GM11168 (cell line): ENCODE measurements around the gene MAGOH.
"Not testable (repeated sequence)": the region's sequence is repeated elsewhere in the genome, so short reads cannot be mapped to it uniquely, and the experiment has no call there.

Source experiments
- in situ Hi-C: fragments of 300-500 bp; cut with MboI; formaldehyde crosslinking; loops from one replicate; pipeline ENCODE4 v1.12.0; 2022; ENCODE audit warnings: low sequenced_read_pairs; ENCODE audit not compliant: unreplicated experiment

The MAGOH gene

GRCh38 chr1:53238197-53239155 lies at the start of gene MAGOH:
Gene MAGOH, minus strand, starts transcription at chr1:53238518. Its CDS starts 70 bp downstream, at chr1:53238448.
- in situ Hi-C loops, result loop anchor here (25.0 kb wide), 1 partner anchor 826 kb away; the partner anchor contains the start of genes ORC1 and PRPF38A

DNA sequence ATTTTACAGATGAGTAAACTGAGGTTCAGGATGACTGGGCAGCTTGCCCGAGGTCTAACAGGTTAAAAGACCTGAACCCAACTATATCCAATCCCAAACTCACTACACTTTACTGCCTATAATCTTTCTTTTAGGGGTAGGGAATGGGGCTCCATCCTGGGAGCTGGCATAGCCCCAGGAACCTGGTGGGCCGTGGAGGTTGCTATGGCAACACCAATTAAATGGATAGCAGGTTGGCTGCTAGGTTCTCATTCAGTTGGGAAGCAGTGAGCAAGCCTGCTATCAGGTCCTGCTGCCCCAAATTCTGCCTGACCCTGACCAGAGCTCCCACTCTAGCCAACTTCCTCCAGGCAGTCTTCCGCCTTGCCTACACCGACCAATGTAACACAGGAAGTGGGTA lies 48.6 kb upstream of the MAGOH start:
- in situ Hi-C loops, result no loop called here

- in situ Hi-C loops, result no loop called here
Observed at GRCh38 chr1:53285969-53286760, 47.8 kb upstream of the MAGOH start.

DNA sequence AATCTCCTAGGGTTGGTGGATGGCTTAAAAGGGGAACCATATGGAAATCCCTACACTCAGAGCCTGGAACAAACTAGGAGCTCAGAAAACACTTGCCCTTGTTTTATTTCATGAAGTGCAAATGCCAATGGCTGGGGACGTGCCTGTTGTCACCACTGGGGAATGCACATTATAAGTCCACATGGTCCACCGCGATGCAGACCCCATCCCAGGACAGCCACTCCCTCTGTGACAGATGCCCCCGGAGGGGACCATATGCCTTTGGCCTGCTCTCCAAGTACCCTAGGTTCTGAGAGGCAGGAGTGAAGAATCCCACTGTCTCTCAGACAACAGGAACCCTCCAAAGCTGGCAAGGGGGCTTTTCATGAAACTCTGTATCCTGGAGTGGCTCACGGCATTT lies 47.2 kb upstream of the MAGOH start:
- in situ Hi-C loops, result no loop called here

GRCh38 chr1:53284224-53285020 lies 46.1 kb upstream of the MAGOH start:
- in situ Hi-C loops, result no loop called here

DNA sequence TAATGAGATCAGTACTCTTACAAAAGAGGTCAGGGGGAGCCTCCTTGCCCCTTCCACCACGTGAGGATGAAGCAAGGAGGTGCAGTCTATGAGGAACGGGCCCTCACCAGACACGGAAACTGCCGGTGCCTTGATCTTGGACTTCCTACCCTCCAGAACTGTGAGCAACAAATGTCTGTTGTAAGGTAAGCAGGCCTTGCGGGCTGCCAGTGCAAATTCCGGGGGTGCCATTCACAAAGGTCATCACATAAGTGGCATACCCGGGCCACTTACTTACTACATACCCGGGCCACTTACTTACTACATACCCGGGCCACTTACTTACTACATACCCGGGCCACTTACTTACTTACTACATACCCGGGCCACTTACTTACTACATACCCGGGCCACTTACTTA lies 44.8 kb upstream of the MAGOH start:
- in situ Hi-C loops, result not testable (repeated sequence)

GRCh38 chr1:53281133-53281532 lies 42.8 kb upstream of the MAGOH start:
- in situ Hi-C loops, result no loop called here

- in situ Hi-C loops, result no loop called here
Observed at GRCh38 chr1:53280496-53280895, 42.2 kb upstream of the MAGOH start.

GRCh38 chr1:53279296-53280200 lies 41.2 kb upstream of the MAGOH start:
- in situ Hi-C loops, result loop anchor here (5.0 kb wide), 1 partner anchor 113 kb away; no protein-coding TSS in a partner anchor

DNA sequence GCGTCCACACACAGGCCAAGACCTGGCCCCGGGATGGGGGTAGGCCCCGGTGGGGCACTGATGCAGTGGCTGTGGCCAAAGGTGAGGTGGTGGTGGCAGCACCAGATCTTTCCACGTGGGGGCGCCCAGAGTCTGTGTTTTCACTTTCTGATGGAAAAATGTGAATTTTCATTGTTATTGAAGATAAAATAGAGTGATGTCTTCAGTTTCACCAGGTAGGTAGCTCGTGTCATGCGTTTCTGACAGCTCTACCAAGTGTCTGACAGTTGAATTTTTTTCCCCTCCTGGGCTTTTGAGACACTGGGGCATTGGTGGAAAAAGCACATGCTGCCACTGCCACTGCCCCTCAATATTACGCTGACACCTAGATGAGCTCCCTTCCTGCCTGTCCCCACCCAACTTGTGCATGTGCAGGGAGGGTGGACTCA lies 40.0 kb upstream of the MAGOH start:
- in situ Hi-C loops, result loop anchor here (5.0 kb wide), 1 partner anchor 114 kb away; no protein-coding TSS in a partner anchor

GRCh38 chr1:53277326-53277725 lies 39.0 kb upstream of the MAGOH start:
- in situ Hi-C loops, result loop anchor here (5.0 kb wide), 1 partner anchor 115 kb away; no protein-coding TSS in a partner anchor

GRCh38 chr1:53276902-53277281 lies 38.6 kb upstream of the MAGOH start:
- in situ Hi-C loops, result loop anchor here (5.0 kb wide), 1 partner anchor 115 kb away; no protein-coding TSS in a partner anchor

- in situ Hi-C loops, result loop anchor here (5.0 kb wide), 1 partner anchor 116 kb away; no protein-coding TSS in a partner anchor
Observed at GRCh38 chr1:53276153-53276901, 38.0 kb upstream of the MAGOH start.

- in situ Hi-C loops, result loop anchor here (5.0 kb wide), 1 partner anchor 117 kb away; no protein-coding TSS in a partner anchor
Observed at GRCh38 chr1:53275566-53275965, 37.2 kb upstream of the MAGOH start.

DNA sequence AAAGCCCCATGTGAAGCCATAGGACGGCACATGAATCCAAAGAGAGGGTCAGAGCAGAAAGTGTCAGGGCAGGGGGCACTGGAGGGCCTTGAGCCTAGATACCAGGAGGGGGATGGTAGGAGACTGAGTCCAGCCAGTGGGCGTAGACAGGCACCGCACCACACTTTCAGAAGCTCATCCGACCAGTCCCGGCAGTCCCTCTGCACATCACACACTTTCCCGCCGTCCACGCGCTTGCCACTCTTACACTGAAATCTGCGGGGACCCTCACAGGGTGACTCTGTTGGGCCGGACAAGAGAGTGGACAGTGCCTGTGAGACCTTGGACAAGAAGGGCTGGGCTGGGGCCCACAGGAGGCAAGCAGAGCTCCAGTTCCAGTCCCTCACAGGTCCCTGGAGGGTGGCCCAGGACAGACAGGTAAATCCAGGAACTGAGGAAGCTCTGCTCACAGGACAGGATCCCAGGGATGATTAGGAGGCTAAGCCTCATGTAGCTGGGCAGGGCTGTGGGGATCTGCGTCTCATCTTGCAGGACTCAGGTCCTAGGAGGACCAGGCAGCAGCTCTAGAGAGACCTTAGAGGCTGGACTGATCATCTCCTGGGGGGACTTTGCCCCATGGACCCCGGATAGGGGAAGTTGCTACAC lies 36.3 kb upstream of the MAGOH start:
- in situ Hi-C loops, result loop anchor here (5.0 kb wide), 1 partner anchor 118 kb away; no protein-coding TSS in a partner anchor

- in situ Hi-C loops, result no loop called here
Observed at GRCh38 chr1:53274026-53274425, 35.7 kb upstream of the MAGOH start.

- in situ Hi-C loops, result no loop called here
Observed at GRCh38 chr1:53273526-53273925, 35.2 kb upstream of the MAGOH start.

DNA sequence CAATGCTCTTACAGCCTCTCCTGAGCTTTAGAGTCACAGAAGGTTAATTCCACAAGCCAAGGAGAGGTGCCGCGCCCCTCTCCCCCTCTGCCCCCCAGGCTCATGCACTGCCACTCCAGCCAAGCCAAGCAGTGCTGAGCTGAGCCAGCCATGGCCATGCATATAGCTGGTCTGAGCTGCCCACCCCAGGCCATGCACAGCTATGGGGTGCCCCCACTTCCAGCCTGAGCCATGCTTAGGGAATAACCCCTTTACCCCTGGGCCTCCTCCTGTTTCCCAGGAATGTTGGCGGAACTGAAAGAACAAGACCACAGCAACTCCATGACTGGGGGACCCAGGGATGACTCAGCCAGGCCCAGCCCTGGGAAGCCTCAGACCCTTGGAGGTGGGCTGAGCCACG lies 34.0 kb upstream of the MAGOH start:
- in situ Hi-C loops, result no loop called here
